Vagina (tissue), 2 donors: ENCODE data around the gene PLEKHG3. TPM values are rescaled to one million over a fixed set of nuclear protein-coding genes. Genes with fewer than 3 reads are reported as not detected.

Source experiments
- DNase-seq, 2 donors: peaks; one replicate each; pipeline ENCODE4 v3.0.0-alpha.2; 2017; ENCODE audit errors: extremely low spot score in 2 of 2
- H3K27ac ChIP-seq: fragments of 200-600 bp; sonication (generic); one replicate; pipeline ENCODE4 v1.5.1; 2019
- H3K27me3 ChIP-seq: fragments of 200-600 bp; sonication (generic); one replicate; pipeline ENCODE4 v1.5.1; 2019
- H3K36me3 ChIP-seq, 2 donors: fragments of 200-600 bp; sonication (generic); one replicate each; pipeline ENCODE4 v1.5.1; 2017 to 2019
- H3K4me1 ChIP-seq: fragments of 200-600 bp; sonication (generic); one replicate; pipeline ENCODE4 v1.5.1; 2019
- H3K4me3 ChIP-seq, 2 donors: fragments of 200-600 bp; sonication (generic); 1 replicate in 1 of 2; 2 replicates in 1 of 2; pipeline ENCODE4 v1.5.1; 2016 to 2019
- H3K9me3 ChIP-seq: fragments of 200-600 bp; sonication (generic); one replicate; pipeline ENCODE4 v1.5.1; 2019
- POLR2A ChIP-seq, 2 donors: fragments of 450-650 bp; IDR thresholded peaks; one replicate each; pipeline ENCODE4 v1.6.1; 2017; ENCODE audit warnings: antibody characterized with exemption in 2 of 2, mild to moderate bottlenecking in 2 of 2, moderate library complexity in 2 of 2
- POLR2AphosphoS5 ChIP-seq, 2 donors: sonication (generic); formaldehyde crosslinking; IDR thresholded peaks; one replicate each; pipeline ENCODE4 v1.9.0; 2017; ENCODE audit warnings: antibody characterized with exemption in 2 of 2, mild to moderate bottlenecking in 2 of 2, low read depth in 1 of 2; ENCODE audit not compliant: insufficient read depth in 1 of 2
- intact Hi-C: fragments of 100-400 bp; cut with DNase I; formaldehyde crosslinking; loops from one replicate; pipeline ENCODE4 v1.15.1; 2023
- total RNA-seq: library from RNA; depleted of rRNA; stranded (reverse); fragments of >200 nt; gene quantifications from one replicate; pipeline ENCODE4 v1.2.3, GENCODE V29; 2016
- TF ChIP-seq, protein P1 (sequence below), 3 experiments: fragments of 450-650 bp in 2 of 3; fragments of 200-600 bp in 1 of 3; sonication (generic) in 1 of 3; IDR thresholded peaks; one replicate each; pipeline ENCODE4 v1.5.1; 2017 to 2019; ENCODE audit warnings: antibody characterized with exemption in 3 of 3, mild to moderate bottlenecking in 2 of 3, moderate library complexity in 2 of 3

Gene PLEKHG3
- total RNA-seq, 1 donor from 2014 or later, result 50.1 TPM

DNA sequence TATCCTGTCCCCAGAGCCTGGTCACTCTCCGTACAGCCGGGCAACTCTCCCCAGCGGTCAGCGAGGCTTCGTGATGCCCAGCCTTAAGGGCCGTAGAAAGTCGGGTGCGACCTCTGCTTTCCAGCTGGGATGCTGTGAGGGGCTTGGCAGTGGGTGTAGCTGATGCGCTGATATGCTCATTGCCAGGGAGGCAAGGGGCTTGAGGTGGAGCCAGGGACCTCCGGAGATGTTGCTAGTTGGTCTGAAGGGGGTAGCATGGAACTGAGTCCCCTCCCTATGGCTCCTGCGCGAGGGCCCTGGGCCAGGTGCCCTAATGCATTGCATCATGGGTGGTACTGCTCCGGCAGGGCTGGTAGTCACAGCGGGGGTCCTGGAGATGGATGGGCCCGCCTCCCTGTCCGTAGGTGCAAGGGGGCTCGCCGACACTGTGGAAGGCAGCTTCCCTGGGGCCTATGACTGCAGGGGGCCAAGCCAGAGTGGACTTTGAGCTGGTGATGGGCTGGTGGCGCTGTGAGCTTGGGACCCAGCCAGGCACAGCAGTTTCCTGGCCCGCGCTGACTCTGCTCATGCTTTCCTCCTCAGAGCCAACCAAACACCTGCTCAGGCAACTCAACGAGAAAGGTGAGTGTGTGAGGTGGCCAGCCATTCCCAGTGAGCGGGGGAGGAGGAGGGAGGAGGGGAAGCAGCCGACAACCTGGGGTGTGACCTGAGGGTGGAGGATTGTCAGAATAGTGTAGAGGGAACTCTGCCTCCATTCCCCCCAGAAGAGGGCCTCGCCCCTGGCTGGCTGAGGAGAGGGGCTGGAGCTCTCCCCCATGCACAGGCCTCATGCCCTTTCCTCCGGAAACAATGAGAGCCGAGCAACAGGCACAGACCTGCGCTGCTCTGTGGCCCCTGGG, 32.3 kb downstream of the PLEKHG3 start:
- Histone ChIP-seq H3K9me3 (no peaks in the 10 kb centered on the region), H3K27ac (no peak overlapping the region), H3K36me3 (peaks cover 0 to 60% of the 10 kb centered on the region in 2 donors), H3K27me3 (no peaks in the 10 kb centered on the region), H3K4me3 (no peak overlapping the region), H3K4me1 (no peaks in the 10 kb centered on the region)
- TF ChIP-seq POLR2AphosphoS5 (IDR thresholded peaks at IDR 0.05; ENCODE audit: insufficient read depth in 1 of 2, low read depth in 1 of 2) (no peak), POLR2A (IDR thresholded peaks at IDR 0.05) (no peak)
- TF ChIP-seq, protein P1, sequence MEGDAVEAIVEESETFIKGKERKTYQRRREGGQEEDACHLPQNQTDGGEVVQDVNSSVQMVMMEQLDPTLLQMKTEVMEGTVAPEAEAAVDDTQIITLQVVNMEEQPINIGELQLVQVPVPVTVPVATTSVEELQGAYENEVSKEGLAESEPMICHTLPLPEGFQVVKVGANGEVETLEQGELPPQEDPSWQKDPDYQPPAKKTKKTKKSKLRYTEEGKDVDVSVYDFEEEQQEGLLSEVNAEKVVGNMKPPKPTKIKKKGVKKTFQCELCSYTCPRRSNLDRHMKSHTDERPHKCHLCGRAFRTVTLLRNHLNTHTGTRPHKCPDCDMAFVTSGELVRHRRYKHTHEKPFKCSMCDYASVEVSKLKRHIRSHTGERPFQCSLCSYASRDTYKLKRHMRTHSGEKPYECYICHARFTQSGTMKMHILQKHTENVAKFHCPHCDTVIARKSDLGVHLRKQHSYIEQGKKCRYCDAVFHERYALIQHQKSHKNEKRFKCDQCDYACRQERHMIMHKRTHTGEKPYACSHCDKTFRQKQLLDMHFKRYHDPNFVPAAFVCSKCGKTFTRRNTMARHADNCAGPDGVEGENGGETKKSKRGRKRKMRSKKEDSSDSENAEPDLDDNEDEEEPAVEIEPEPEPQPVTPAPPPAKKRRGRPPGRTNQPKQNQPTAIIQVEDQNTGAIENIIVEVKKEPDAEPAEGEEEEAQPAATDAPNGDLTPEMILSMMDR (IDR thresholded peaks at IDR 0.05), result no peak
- no peak for DNase-seq
- intact Hi-C loops, result no loop called here

DNA sequence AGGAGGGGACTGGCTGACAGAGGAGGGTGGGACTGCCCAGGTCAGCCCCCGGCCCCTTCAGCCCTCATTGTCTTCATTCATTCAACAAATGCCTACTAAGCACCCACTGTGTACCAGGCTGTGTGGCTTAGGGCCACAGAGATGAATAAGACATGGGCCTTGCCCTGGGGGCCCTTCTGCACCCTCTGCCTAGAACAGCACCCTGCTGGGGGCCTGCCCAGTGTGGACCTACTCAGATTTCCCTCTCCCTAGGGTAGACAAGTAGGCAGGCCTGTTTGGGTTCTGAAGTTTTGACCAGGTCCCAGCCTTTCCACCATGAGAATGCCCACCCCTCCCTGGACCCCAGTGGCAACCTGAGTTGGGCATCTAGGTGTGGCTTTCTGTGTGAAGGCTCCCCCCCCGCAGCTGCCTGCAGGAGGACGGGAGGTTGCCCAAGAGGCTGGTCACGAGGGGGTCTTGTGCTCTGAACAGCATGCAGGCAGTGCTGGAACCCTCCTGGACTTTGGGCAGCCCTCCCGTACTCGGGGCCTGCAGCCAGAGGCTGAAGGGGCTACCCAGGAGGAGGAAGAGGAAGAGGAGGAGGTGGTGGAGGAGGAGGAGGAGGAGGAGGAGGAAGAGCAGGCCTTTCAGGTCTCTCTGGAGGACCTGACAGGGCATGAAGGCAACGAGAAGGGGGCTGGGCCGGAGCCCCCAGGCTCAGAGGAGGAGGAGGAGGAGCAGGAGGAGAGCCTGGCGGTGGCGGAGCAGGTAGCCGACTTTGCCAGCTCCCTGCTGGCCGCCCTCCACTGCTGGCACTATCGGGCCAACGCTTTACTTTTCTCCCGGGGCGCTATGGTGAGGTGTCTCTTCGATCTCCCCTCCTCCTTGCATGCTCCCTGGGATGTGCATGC, 33.4 kb downstream of the PLEKHG3 start:
- Histone ChIP-seq H3K36me3 (peaks cover 0 to 63% of the 10 kb centered on the region in 2 donors), H3K27ac (no peak overlapping the region), H3K27me3 (no peaks in the 10 kb centered on the region), H3K9me3 (no peaks in the 10 kb centered on the region), H3K4me3 (no peak overlapping the region), H3K4me1 (no peaks in the 10 kb centered on the region)
- DNase-seq, result no peak
- TF ChIP-seq, protein P1 (IDR thresholded peaks at IDR 0.05), result no peak
- no peak for TF ChIP-seq POLR2AphosphoS5 (IDR thresholded peaks at IDR 0.05; ENCODE audit: insufficient read depth in 1 of 2, low read depth in 1 of 2)
- TF ChIP-seq POLR2A (IDR thresholded peaks at IDR 0.05), result no peak
- intact Hi-C loops, result no loop called here

DNA sequence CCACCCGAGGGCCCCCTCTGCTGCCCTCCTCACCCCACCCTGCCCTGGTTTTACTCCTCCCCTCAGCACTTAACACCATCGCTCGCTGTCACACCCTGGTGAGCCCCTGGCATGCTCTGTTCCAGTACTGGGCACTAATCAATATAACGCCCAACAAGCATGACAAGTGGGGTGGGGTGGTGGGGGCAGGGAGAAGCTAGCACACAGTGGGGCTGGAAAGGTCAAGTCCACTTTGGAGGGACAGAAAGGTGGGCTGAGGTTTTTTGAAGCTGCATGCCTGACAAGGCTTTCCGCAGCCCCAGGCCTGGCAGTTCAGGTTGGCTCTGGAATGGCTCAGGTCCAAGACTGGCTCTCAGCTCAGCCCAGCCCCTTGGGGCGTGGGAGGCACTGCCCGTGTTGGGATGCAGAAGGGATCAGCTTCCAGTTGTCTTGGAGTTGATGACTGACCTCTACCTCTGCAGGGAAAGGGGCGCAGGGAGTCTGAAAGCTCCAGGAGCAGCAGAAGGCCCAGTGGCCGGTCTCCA, 34.1 kb downstream of the PLEKHG3 start:
- no peak for TF ChIP-seq POLR2AphosphoS5 (IDR thresholded peaks at IDR 0.05; ENCODE audit: insufficient read depth in 1 of 2, low read depth in 1 of 2)
- TF ChIP-seq, protein P1 (IDR thresholded peaks at IDR 0.05), result no peak
- no peak for TF ChIP-seq POLR2A (IDR thresholded peaks at IDR 0.05)
- intact Hi-C loops, result no loop called here
- no peaks in the 10 kb centered on the region for H3K9me3 ChIP-seq
- H3K27me3 ChIP-seq, result no peaks in the 10 kb centered on the region
- H3K27ac ChIP-seq, result no peak overlapping the region
- H3K4me1 ChIP-seq, result no peaks in the 10 kb centered on the region
- H3K36me3 ChIP-seq, result peaks cover 0 to 56% of the 10 kb centered on the region in 2 donors
- no peak for DNase-seq
- no peak overlapping the region for H3K4me3 ChIP-seq

DNA sequence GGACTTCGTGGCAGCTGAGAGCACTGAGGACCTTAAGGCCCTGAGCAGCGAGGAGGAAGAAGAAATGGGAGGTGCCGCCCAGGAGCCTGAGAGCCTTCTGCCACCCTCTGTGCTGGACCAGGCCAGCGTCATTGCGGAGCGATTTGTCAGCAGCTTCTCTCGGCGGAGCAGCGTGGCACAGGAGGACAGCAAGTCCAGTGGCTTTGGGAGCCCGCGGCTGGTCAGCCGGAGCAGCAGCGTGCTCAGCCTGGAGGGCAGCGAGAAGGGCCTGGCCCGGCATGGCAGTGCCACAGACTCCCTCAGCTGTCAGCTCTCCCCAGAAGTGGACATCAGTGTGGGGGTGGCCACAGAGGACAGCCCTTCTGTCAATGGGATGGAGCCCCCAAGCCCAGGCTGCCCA, 37.0 kb downstream of the PLEKHG3 start:
- no peaks in the 10 kb centered on the region for H3K9me3 ChIP-seq
- intact Hi-C loops, result no loop called here
- no peak for DNase-seq
- H3K36me3 ChIP-seq, result peaks cover 0 to 70% of the 10 kb centered on the region in 2 donors
- no peak overlapping the region for H3K4me3 ChIP-seq
- peaks cover 6% of the 10 kb centered on the region for H3K4me1 ChIP-seq
- no peak overlapping the region for H3K27ac ChIP-seq
- TF ChIP-seq, protein P1 (IDR thresholded peaks at IDR 0.05), result no peak
- TF ChIP-seq POLR2A (IDR thresholded peaks at IDR 0.05) (no peak), POLR2AphosphoS5 (IDR thresholded peaks at IDR 0.05; ENCODE audit: insufficient read depth in 1 of 2, low read depth in 1 of 2) (no peak)
- H3K27me3 ChIP-seq, result no peaks in the 10 kb centered on the region
